Measurements from ENCODE around the gene ATXN10. TPM values are rescaled to one million over a fixed set of nuclear protein-coding genes. Genes with fewer than 3 reads are reported as not detected.

The ATXN10 gene
- total and polyA plus RNA-seq, 2 of the 13 experiments (the other 11 are each of a cell fraction or from before 2014, with no cell fraction given), result 60.1 to 194 TPM

GRCh38 chr22:45627489-45628233, 44.0 kb upstream of the ATXN10 start (continued):
- TF ChIP-seq ZNF710 (CRISPR knock-in tag; IDR thresholded peaks at IDR 0.05; ENCODE audit: borderline replicate concordance), result peak; percentile 68; the same call in 1 of the 2 replicates
- TF ChIP-seq ZNF263 (CRISPR knock-in tag; IDR thresholded peaks at IDR 0.05), result no peak
- no peak for TF ChIP-seq ZSCAN12 (CRISPR knock-in tag; IDR thresholded peaks at IDR 0.05)
- no peak for TF ChIP-seq SIN3B (IDR thresholded peaks at IDR 0.05; ENCODE audit: low read length)
- TF ChIP-seq ZBTB33 (CRISPR knock-in tag; IDR thresholded peaks at IDR 0.05), result no peak
- no peak for TF ChIP-seq PLSCR1 (CRISPR knock-in tag; IDR thresholded peaks at IDR 0.05; ENCODE audit: borderline replicate concordance)
- no peak for TF ChIP-seq HNF1A (IDR thresholded peaks at IDR 0.05; ENCODE audit: low read depth)
- peak; percentile 44; the same call in 1 of the 2 replicates for TF ChIP-seq HNF1A (CRISPR knock-in tag; IDR thresholded peaks at IDR 0.05; ENCODE audit: borderline replicate concordance)
- TF ChIP-seq HDAC1 (CRISPR knock-in tag; IDR thresholded peaks at IDR 0.05), result peak; percentile 59
- no peak for TF ChIP-seq LCORL (IDR thresholded peaks at IDR 0.05)
- peak; percentile 29; the same call in 1 of the 2 replicates for TF ChIP-seq LCORL (CRISPR knock-in tag; IDR thresholded peaks at IDR 0.05)
- TF ChIP-seq ZBTB20 (CRISPR knock-in tag; IDR thresholded peaks at IDR 0.05; ENCODE audit: borderline replicate concordance, low read depth), result no peak
- TF ChIP-seq ZNF142 (CRISPR knock-in tag; IDR thresholded peaks at IDR 0.05), result no peak

Data from HepG2 (cell line).